GM19023 (cell line): ENCODE results near the gene KDM5B.

Source experiments
- ATAC-seq: cut with Tn5 transposase; IDR thresholded peaks from one replicate; pipeline ENCODE4 v1.9.1; 2021; ENCODE audit warnings: mild to moderate bottlenecking, moderate library complexity; ENCODE audit not compliant: unreplicated experiment

Gene KDM5B

GRCh38 chr1:202688401-202688800 lies 119.8 kb downstream of the KDM5B start:
- no peak for ATAC-seq

- ATAC-seq, result no peak
Observed at GRCh38 chr1:202687798-202688197, 120.4 kb downstream of the KDM5B start.

- ATAC-seq, result no peak
Observed at GRCh38 chr1:202687370-202687769, 120.9 kb downstream of the KDM5B start.

GRCh38 chr1:202685641-202686040 lies 122.6 kb downstream of the KDM5B start:
- no peak for ATAC-seq

- no peak for ATAC-seq
Observed at GRCh38 chr1:202684716-202685115, 123.5 kb downstream of the KDM5B start.

GRCh38 chr1:202683029-202683428 lies 125.2 kb downstream of the KDM5B start:
- ATAC-seq, result no peak

GRCh38 chr1:202682477-202682876 lies 125.7 kb downstream of the KDM5B start:
- ATAC-seq, result no peak

- no peak for ATAC-seq
Observed at GRCh38 chr1:202681736-202682420, 126.3 kb downstream of the KDM5B start.

- no peak for ATAC-seq
Observed at GRCh38 chr1:202680586-202681352, 127.5 kb downstream of the KDM5B start.

GRCh38 chr1:202679406-202680177 lies 128.6 kb downstream of the KDM5B start:
- no peak for ATAC-seq

GRCh38 chr1:202677433-202677832 lies 130.8 kb downstream of the KDM5B start:
- ATAC-seq, result no peak
